Trophoblast cell (in vitro differentiated cells and primary cell): ENCODE results near the gene RNF141.
A peak's percentile ranks its signal among the peaks of the same experiment; 100 is the strongest.

Experiments used
- DNase-seq, 2 donors: peaks; one replicate each; pipeline ENCODE4 v3.0.0-alpha.2; 2016
- H2AFZ ChIP-seq: 2 replicates; pipeline ENCODE4 v1.6.1; 2013; ENCODE audit warnings: low read length, moderate library complexity, mild to moderate bottlenecking; ENCODE audit not compliant: insufficient read depth, poor library complexity
- H2AK5ac ChIP-seq: 2 replicates; pipeline ENCODE4 v1.6.1; 2013; ENCODE audit warnings: mild to moderate bottlenecking, low read length
- H2BK120ac ChIP-seq: 2 replicates; pipeline ENCODE4 v1.6.1; 2013; ENCODE audit warnings: low read length, mild to moderate bottlenecking, moderate library complexity; ENCODE audit not compliant: insufficient read depth, poor library complexity
- H2BK12ac ChIP-seq: 2 replicates; pipeline ENCODE4 v1.6.1; 2013; ENCODE audit warnings: mild to moderate bottlenecking, low read length, moderate library complexity
- H2BK5ac ChIP-seq: 2 replicates; pipeline ENCODE4 v1.6.1; 2013; ENCODE audit warnings: low read length, low read depth, moderate library complexity, mild to moderate bottlenecking; ENCODE audit not compliant: poor library complexity
- H3K14ac ChIP-seq: 2 replicates; pipeline ENCODE4 v1.6.1; 2013; ENCODE audit warnings: mild to moderate bottlenecking, low read length
- H3K18ac ChIP-seq: 2 replicates; pipeline ENCODE4 v1.6.1; 2013; ENCODE audit warnings: mild to moderate bottlenecking, low read length
- H3K23ac ChIP-seq: 2 replicates; pipeline ENCODE4 v1.6.1; 2013; ENCODE audit warnings: low read length
- H3K27ac ChIP-seq: 2 replicates; pipeline ENCODE4 v1.5.1; 2013; ENCODE audit warnings: low read depth, mild to moderate bottlenecking, inconsistent platforms, low read length, moderate library complexity
- H3K27me3 ChIP-seq: 2 replicates; pipeline ENCODE4 v1.6.1; 2013; ENCODE audit warnings: inconsistent platforms, mild to moderate bottlenecking, low read length, moderate library complexity; ENCODE audit not compliant: insufficient read depth
- H3K36me3 ChIP-seq, 2 experiments: 1 replicate in 1 of 2; 2 replicates in 1 of 2; pipeline ENCODE4 v1.6.1; 2013; ENCODE audit warnings: low read length in 2 of 2, mild to moderate bottlenecking in 2 of 2, moderate library complexity in 1 of 2; ENCODE audit not compliant: insufficient read depth in 2 of 2, control insufficient read depth in 1 of 2
- H3K4ac ChIP-seq: 2 replicates; pipeline ENCODE4 v1.6.1; 2013; ENCODE audit warnings: low read depth, mild to moderate bottlenecking, low read length, moderate library complexity
- H3K4me1 ChIP-seq, 2 experiments: 1 replicate in 1 of 2; 2 replicates in 1 of 2; pipeline ENCODE4 v1.6.1; 2013; ENCODE audit warnings: low read length in 2 of 2, mild to moderate bottlenecking in 2 of 2, moderate library complexity in 1 of 2; ENCODE audit not compliant: insufficient read depth in 2 of 2, control insufficient read depth in 1 of 2
- H3K4me2 ChIP-seq: 2 replicates; pipeline ENCODE4 v1.6.1; 2013; ENCODE audit warnings: inconsistent platforms, mild to moderate bottlenecking, low read length, moderate library complexity
- H3K4me3 ChIP-seq: 2 replicates; pipeline ENCODE4 v1.5.1; 2013; ENCODE audit warnings: mild to moderate bottlenecking, low read depth, low read length, inconsistent platforms
- H3K79me1 ChIP-seq: one replicate; pipeline ENCODE4 v1.6.1; 2013; ENCODE audit warnings: low read length
- H3K79me2 ChIP-seq: 2 replicates; pipeline ENCODE4 v1.6.1; 2013; ENCODE audit warnings: low read length, mild to moderate bottlenecking; ENCODE audit not compliant: control insufficient read depth, insufficient read depth, poor library complexity
- H3K9ac ChIP-seq: 2 replicates; pipeline ENCODE4 v1.6.1; 2013; ENCODE audit warnings: mild to moderate bottlenecking, low read length
- H3K9me3 ChIP-seq: 2 replicates; pipeline ENCODE4 v1.6.1; 2013; ENCODE audit warnings: low read depth, mild to moderate bottlenecking, control low read depth, inconsistent platforms, low read length; ENCODE audit not compliant: insufficient read depth
- H4K12ac ChIP-seq: 2 replicates; pipeline ENCODE4 v1.6.1; 2013; ENCODE audit warnings: low read depth, mild to moderate bottlenecking, low read length, moderate library complexity
- H4K8ac ChIP-seq: 2 replicates; pipeline ENCODE4 v1.6.1; 2013; ENCODE audit warnings: low read depth, mild to moderate bottlenecking, low read length, moderate library complexity
- H4K91ac ChIP-seq: one replicate; pipeline ENCODE4 v1.6.1; 2013; ENCODE audit warnings: low read depth, mild to moderate bottlenecking, low read length, moderate library complexity
- WGBS: extraction: QIAGEN DNeasy Blood & Tissue Kit; methylation state at CpG from one replicate; pipeline ENCODE4 v1.1.7; 2013; ENCODE audit warnings: missing lambda C conversion rate; ENCODE audit not compliant: insufficient read length, insufficient coverage; ENCODE audit errors: extremely low coverage; 5-methylcytosine and 5-hydroxymethylcytosine counted together

The RNF141 gene

DNA sequence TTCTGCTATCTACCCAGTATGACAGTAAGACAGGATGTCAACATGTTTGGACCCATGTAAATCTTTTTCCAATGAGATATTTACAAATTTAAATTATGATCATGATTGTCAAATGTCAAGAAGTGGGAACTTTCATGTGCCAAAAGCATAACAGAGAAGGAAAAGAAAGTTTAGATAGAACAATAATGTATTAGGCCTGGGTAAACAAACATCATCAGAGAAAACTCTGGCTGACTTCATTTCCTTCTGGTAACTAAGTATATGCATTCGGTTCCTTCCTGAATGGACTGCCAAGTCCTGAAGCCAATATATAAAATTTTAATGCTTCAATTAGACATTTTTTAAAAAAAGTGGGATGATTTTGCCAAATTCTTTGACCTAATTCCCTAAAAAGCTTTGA, 16.5 kb downstream of the RNF141 start:
- Histone ChIP-seq H3K4me3 (no peak overlapping the region), H3K9ac (no peak overlapping the region), H3K36me3 (peaks cover 3% of the 10 kb centered on the region in 2 experiments), H3K4ac (no peak overlapping the region), H2AFZ (no peak overlapping the region), H2BK120ac (no peak overlapping the region), H3K18ac (no peak overlapping the region), H3K23ac (no peak overlapping the region), H3K79me1 (no peaks in the 10 kb centered on the region), H3K27ac (no peak overlapping the region), H2BK12ac (no peak overlapping the region), H3K4me2 (no peak overlapping the region), H4K12ac (no peak overlapping the region), H4K91ac (no peak overlapping the region), H3K4me1 (no peaks in the 10 kb centered on the region), H3K14ac (no peak overlapping the region), H2AK5ac (no peak overlapping the region), H3K79me2 (no peaks in the 10 kb centered on the region), H2BK5ac (no peak overlapping the region), H4K8ac (no peak overlapping the region), H3K9me3 (no peaks in the 10 kb centered on the region), H3K27me3 (no peaks in the 10 kb centered on the region)
- WGBS, result no CpG with 5 or more reads among the region's 1 CpG
- no peak for DNase-seq

DNA sequence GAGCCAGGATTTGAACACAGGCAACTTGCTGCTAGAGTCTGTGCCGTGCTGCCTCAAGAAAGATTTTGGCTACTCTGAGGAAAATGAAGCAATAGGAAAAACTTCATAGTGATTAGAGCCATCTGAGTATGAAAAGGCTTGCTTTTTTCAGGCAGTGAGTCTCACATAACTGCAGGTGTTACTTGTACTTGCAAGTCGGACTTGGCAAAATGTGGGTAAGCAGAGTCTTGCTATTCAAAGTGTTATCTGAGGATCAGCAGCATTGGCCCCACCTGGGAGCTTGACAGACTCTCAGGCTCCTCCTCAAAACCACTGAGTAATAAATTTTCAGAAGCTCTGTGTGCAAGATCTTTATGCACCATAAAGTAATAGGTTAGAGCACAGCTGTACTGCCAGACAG, 18.1 kb downstream of the RNF141 start:
- Histone ChIP-seq H3K4ac (no peak overlapping the region), H3K4me3 (no peak overlapping the region), H3K79me1 (no peaks in the 10 kb centered on the region), H3K23ac (no peak overlapping the region), H4K91ac (no peak overlapping the region), H3K18ac (no peak overlapping the region), H3K27me3 (no peaks in the 10 kb centered on the region), H2BK120ac (no peak overlapping the region), H2AK5ac (no peak overlapping the region), H2BK5ac (no peak overlapping the region), H3K79me2 (no peaks in the 10 kb centered on the region), H3K4me1 (no peaks in the 10 kb centered on the region), H3K36me3 (peaks cover 3% of the 10 kb centered on the region in 2 experiments), H3K9ac (no peak overlapping the region), H3K9me3 (no peaks in the 10 kb centered on the region), H3K27ac (no peak overlapping the region), H2BK12ac (no peak overlapping the region), H3K4me2 (no peak overlapping the region), H3K14ac (no peak overlapping the region), H2AFZ (no peak overlapping the region), H4K8ac (no peak overlapping the region), H4K12ac (no peak overlapping the region)
- no peak for DNase-seq
- WGBS, result no CpG with 5 or more reads among the region's 2 CpGs

DNA sequence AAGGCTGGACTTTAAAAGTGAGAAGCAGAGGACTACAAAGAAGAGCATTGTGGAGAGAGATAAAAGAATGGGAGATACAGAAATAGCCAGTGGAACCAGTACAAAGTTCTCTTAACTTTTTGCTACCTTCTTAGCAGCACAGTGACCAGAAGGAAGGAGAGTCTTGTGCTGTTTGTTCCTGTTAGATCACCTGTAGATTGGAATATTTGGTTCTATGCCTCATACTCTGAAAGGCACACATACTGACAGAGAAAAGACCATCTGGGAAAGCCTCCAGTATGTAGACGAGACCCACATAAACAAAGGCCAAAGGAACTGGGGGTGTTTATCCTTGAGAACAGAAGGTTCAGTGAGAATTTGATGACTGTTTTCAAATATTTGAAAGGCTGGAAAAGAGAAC, 18.7 kb downstream of the RNF141 start:
- H3K27me3 ChIP-seq, result no peaks in the 10 kb centered on the region
- WGBS, result no CpG with 5 or more reads among the region's 1 CpG
- no peak overlapping the region for H2BK5ac ChIP-seq

DNA sequence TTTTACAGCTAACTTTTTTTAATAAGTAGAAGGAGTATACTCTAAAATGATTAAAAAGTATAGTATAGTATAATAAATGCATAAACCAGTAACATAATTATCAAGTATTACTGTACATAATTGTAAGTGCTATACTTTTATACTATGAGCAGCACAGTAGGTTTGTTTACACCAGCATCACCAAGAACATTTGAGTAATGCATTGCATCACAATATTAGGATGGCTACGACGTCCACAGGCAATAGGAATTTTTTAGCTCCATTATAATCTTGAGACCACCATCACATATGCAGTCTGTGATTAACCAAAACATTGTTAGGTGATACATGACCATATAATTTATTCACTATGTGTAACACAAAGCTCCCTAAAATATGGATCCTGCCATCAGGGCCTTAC, 20.4 kb downstream of the RNF141 start:
- H3K23ac ChIP-seq, result no peak overlapping the region
- no peak overlapping the region for H2BK12ac ChIP-seq
- H3K79me2 ChIP-seq, result no peaks in the 10 kb centered on the region
- peak in 1 of 2 donors; percentile 14 for DNase-seq
- H4K8ac ChIP-seq, result no peak overlapping the region
- H3K9me3 ChIP-seq, result no peaks in the 10 kb centered on the region
- no CpG with 5 or more reads among the region's 2 CpGs for WGBS
- no peak overlapping the region for H2AFZ ChIP-seq
- H3K9ac ChIP-seq, result no peak overlapping the region
- H3K4me2 ChIP-seq, result no peak overlapping the region
- no peaks in the 10 kb centered on the region for H3K4me1 ChIP-seq
- H3K18ac ChIP-seq, result no peak overlapping the region
- H3K27ac ChIP-seq, result no peak overlapping the region
- H3K36me3 ChIP-seq, result peaks cover 5 to 6% of the 10 kb centered on the region in 2 experiments
- no peaks in the 10 kb centered on the region for H3K79me1 ChIP-seq
- H3K14ac ChIP-seq, result no peak overlapping the region
- no peak overlapping the region for H3K4ac ChIP-seq
- H2BK120ac ChIP-seq, result no peak overlapping the region
- no peak overlapping the region for H2AK5ac ChIP-seq
- H2BK5ac ChIP-seq, result no peak overlapping the region
- no peak overlapping the region for H4K12ac ChIP-seq
- H4K91ac ChIP-seq, result no peak overlapping the region
- H3K27me3 ChIP-seq, result no peaks in the 10 kb centered on the region
- no peak overlapping the region for H3K4me3 ChIP-seq

More for the DNA sequence above, 18.7 kb downstream of the RNF141 start:
- H3K4me3 ChIP-seq, result no peak overlapping the region
- H3K14ac ChIP-seq, result no peak overlapping the region
- H4K12ac ChIP-seq, result no peak overlapping the region
- no peak overlapping the region for H2BK120ac ChIP-seq
- no peak for DNase-seq
- H3K18ac ChIP-seq, result no peak overlapping the region
- no peak overlapping the region for H3K27ac ChIP-seq
- H4K91ac ChIP-seq, result no peak overlapping the region
- no peak overlapping the region for H3K23ac ChIP-seq
- H3K4me2 ChIP-seq, result no peak overlapping the region
- no peaks in the 10 kb centered on the region for H3K4me1 ChIP-seq
- H3K4ac ChIP-seq, result no peak overlapping the region
- H2AFZ ChIP-seq, result no peak overlapping the region
- H3K9ac ChIP-seq, result no peak overlapping the region
- no peaks in the 10 kb centered on the region for H3K79me2 ChIP-seq
- H2BK12ac ChIP-seq, result no peak overlapping the region
- no peaks in the 10 kb centered on the region for H3K9me3 ChIP-seq
- H4K8ac ChIP-seq, result no peak overlapping the region
- no peak overlapping the region for H2AK5ac ChIP-seq
- H3K79me1 ChIP-seq, result no peaks in the 10 kb centered on the region
- peaks cover 3% of the 10 kb centered on the region in 2 experiments for H3K36me3 ChIP-seq
